A549 (cell line): Measurements from ENCODE around the gene ANKRD18B. TPM values are rescaled to one million over a fixed set of nuclear protein-coding genes. Genes with fewer than 3 reads are reported as not detected.
"Not testable (repeated sequence)": the region's sequence is repeated elsewhere in the genome, so short reads cannot be mapped to it uniquely, and the experiment has no call there.

Experiments
- ATAC-seq, 2 experiments: fragments of 200-7000 bp in 1 of 2; fragments of >200 bp in 1 of 2; cut with Nextera tagmentation in 1 of 2; cut with Tn5 transposase in 1 of 2; 3 replicates each; pipeline versions ENCODE4 v1.8.0 to v1.9.1; 2018 to 2020; ENCODE audit warnings: mild to moderate bottlenecking in 1 of 2, moderate library complexity in 1 of 2
- CTCF ChIA-PET: fragments of 300-600 bp; sonication (Branson Sonifier 250); formaldehyde crosslinking; extraction: SDS; loops from one replicate; lab custom pipeline; 2021; ENCODE audit warnings: antibody characterized with exemption, inconsistent platforms; lab: Yijun Ruan, JAX
- POLR2A ChIA-PET: fragments of 350-600 bp; formaldehyde crosslinking; extraction: SDS; loops from one replicate; lab custom pipeline; 2021; ENCODE audit warnings: antibody characterized with exemption, inconsistent platforms; lab: Yijun Ruan, JAX
- DNase-seq, 2 experiments: peaks; one replicate each; pipeline versions ENCODE4 v3.0.0 to v3.0.0-alpha.2; 2011 to 2016; ENCODE audit warnings: low read depth in 1 of 2, low spot score in 1 of 2
- FAIRE-seq: peaks from 2 replicates; lab custom pipeline; 2011; peaks lifted over from hg19 to GRCh38; lab: Jason Lieb, UNC
- H3K27ac ChIP-seq, 2 experiments: fragments of >200 bp; sonication (Bioruptor Twin); formaldehyde crosslinking; 3 replicates each; pipeline ENCODE4 v1.5.1; 2016 to 2017
- H3K4me1 ChIP-seq: fragments of >200 bp; sonication (Bioruptor Twin); formaldehyde crosslinking; 3 replicates; pipeline ENCODE4 v1.6.1; 2016
- H3K4me2 ChIP-seq: fragments of >200 bp; sonication (Bioruptor Twin); formaldehyde crosslinking; 3 replicates; pipeline ENCODE4 v1.6.1; 2016
- H3K4me3 ChIP-seq: fragments of >200 bp; sonication (Bioruptor Twin); formaldehyde crosslinking; 3 replicates; pipeline ENCODE4 v1.5.1; 2016
- H3K9me3 ChIP-seq: fragments of >200 bp; sonication (Bioruptor Twin); formaldehyde crosslinking; 3 replicates; pipeline ENCODE4 v1.6.1; 2016
- WGBS: methylation state at CpG from one replicate; pipeline ENCODE4 v1.1.6; 2017; ENCODE audit errors: missing lambda C conversion rate; 5-methylcytosine and 5-hydroxymethylcytosine counted together
- polyA plus RNA-seq, 4 experiments: library from polyadenylated mRNA; depleted of rRNA in 3 of 4; stranded (reverse); fragments of >200 nt; fragmentation: RNase III in 1 of 4; extraction: RNeasy Plus Mini Kit Qiagen cat#74134 plus additional on column Dnase treatment in 1 of 4; gene quantifications; 2 replicates in 3 of 4; 3 replicates in 1 of 4; pipeline ENCODE4 v1.2.3, GENCODE V29; 2011 to 2017

The ANKRD18B gene
- polyA plus RNA-seq, 2 of the 4 experiments (the other 2 are of a cell fraction), result 5.6 to 12.6 TPM

GRCh38 chr9:33579996-33580395, 55.9 kb downstream of the ANKRD18B start:
- CTCF ChIA-PET, result interaction anchor here (0.6 kb wide), 1 partner anchor 12 kb away, joined by 3 read pairs; no protein-coding TSS in a partner anchor
- ATAC-seq, DNase-seq, H3K9me3 ChIP-seq, FAIRE-seq, H3K27ac ChIP-seq, H3K4me1 ChIP-seq, POLR2A ChIA-PET, H3K4me2 ChIP-seq, H3K4me3 ChIP-seq: not testable (repeated sequence)
- WGBS, result no CpG with 5 or more reads among the region's 1 CpG

- H3K4me2 ChIP-seq, H3K27ac ChIP-seq, H3K4me3 ChIP-seq, POLR2A ChIA-PET, DNase-seq, ATAC-seq, H3K4me1 ChIP-seq, FAIRE-seq, H3K9me3 ChIP-seq: not testable (repeated sequence)
- CTCF ChIA-PET, result interaction anchor here (1.0 kb wide), 1 partner anchor 41 kb away, joined by 3 read pairs; no protein-coding TSS in a partner anchor
- 76% methylated on average over 2 of the region's 2 CpGs for WGBS
Observed at GRCh38 chr9:33582686-33583085, 58.6 kb downstream of the ANKRD18B start.

- 68% methylated on average over 1 of the region's 1 CpG for WGBS
- H3K4me2 ChIP-seq, H3K27ac ChIP-seq, DNase-seq, FAIRE-seq, CTCF ChIA-PET, H3K4me3 ChIP-seq, H3K9me3 ChIP-seq, H3K4me1 ChIP-seq, ATAC-seq, POLR2A ChIA-PET: not testable (repeated sequence)
Observed at GRCh38 chr9:33586128-33586527, 62.1 kb downstream of the ANKRD18B start.

GRCh38 chr9:33587799-33588198, 63.7 kb downstream of the ANKRD18B start:
- DNase-seq, H3K4me3 ChIP-seq, CTCF ChIA-PET, H3K27ac ChIP-seq, POLR2A ChIA-PET, ATAC-seq, H3K4me1 ChIP-seq, H3K9me3 ChIP-seq, H3K4me2 ChIP-seq, FAIRE-seq: not testable (repeated sequence)
- WGBS, result no CpG with 5 or more reads among the region's 2 CpGs

- FAIRE-seq, H3K4me2 ChIP-seq: not testable (repeated sequence)
Observed at GRCh38 chr9:33588876-33589275, 64.8 kb downstream of the ANKRD18B start.

GRCh38 chr9:33590857-33591256, 66.8 kb downstream of the ANKRD18B start:
- WGBS, result 89% methylated on average over 2 of the region's 2 CpGs
- FAIRE-seq, H3K4me2 ChIP-seq, ATAC-seq, H3K4me3 ChIP-seq, POLR2A ChIA-PET, DNase-seq, H3K9me3 ChIP-seq, H3K27ac ChIP-seq, H3K4me1 ChIP-seq: not testable (repeated sequence)
- CTCF ChIA-PET, result interaction anchor here (2.0 kb wide), 1 partner anchor 14 kb away, joined by 4 read pairs; no protein-coding TSS in a partner anchor

More at GRCh38 chr9:33588876-33589275, 64.8 kb downstream of the ANKRD18B start:
- DNase-seq, ATAC-seq, H3K4me3 ChIP-seq, H3K4me1 ChIP-seq, H3K27ac ChIP-seq, H3K9me3 ChIP-seq, CTCF ChIA-PET, POLR2A ChIA-PET: not testable (repeated sequence)
- WGBS, result 90% methylated on average over 1 of the region's 2 CpGs

- POLR2A ChIA-PET, H3K27ac ChIP-seq, CTCF ChIA-PET, DNase-seq, H3K4me2 ChIP-seq, H3K9me3 ChIP-seq, FAIRE-seq, H3K4me3 ChIP-seq, H3K4me1 ChIP-seq, ATAC-seq: not testable (repeated sequence)
- WGBS, result 100% methylated on average over 2 of the region's 2 CpGs
Observed at GRCh38 chr9:33596974-33597373, 72.9 kb downstream of the ANKRD18B start.

- DNase-seq, H3K4me3 ChIP-seq, H3K4me1 ChIP-seq, H3K9me3 ChIP-seq, CTCF ChIA-PET, H3K4me2 ChIP-seq, ATAC-seq, H3K27ac ChIP-seq, POLR2A ChIA-PET: not testable (repeated sequence)
- FAIRE-seq, result peak; percentile 78
- WGBS, result 98% methylated on average over 3 of the region's 3 CpGs
Observed at GRCh38 chr9:33597386-33597785, 73.3 kb downstream of the ANKRD18B start.

GRCh38 chr9:33598796-33599379, 74.8 kb downstream of the ANKRD18B start:
- WGBS, result 77% methylated on average over 8 of the region's 8 CpGs
- CTCF ChIA-PET, result interaction anchor here (1.0 kb wide), 1 partner anchor 162 kb away, joined by 3 read pairs; no protein-coding TSS in a partner anchor
- DNase-seq, H3K4me2 ChIP-seq, FAIRE-seq, H3K4me3 ChIP-seq, H3K4me1 ChIP-seq, POLR2A ChIA-PET, H3K9me3 ChIP-seq, H3K27ac ChIP-seq: not testable (repeated sequence)
- ATAC-seq, result peak; percentile 46 to 59; a peak in 3 of 6 replicates

- H3K4me1 ChIP-seq, CTCF ChIA-PET, DNase-seq, H3K4me3 ChIP-seq, H3K4me2 ChIP-seq, POLR2A ChIA-PET, H3K27ac ChIP-seq, H3K9me3 ChIP-seq, FAIRE-seq, ATAC-seq: not testable (repeated sequence)
- WGBS, result 100% methylated on average over 2 of the region's 32 CpGs
Observed at GRCh38 chr9:33600911-33601310, 76.9 kb downstream of the ANKRD18B start.

GRCh38 chr9:33604249-33604648, 80.2 kb downstream of the ANKRD18B start:
- CTCF ChIA-PET, result interaction anchor here (0.8 to 3.5 kb wide), 5 partner anchors 12 to 118 kb away, joined by 3 to 16 read pairs (median 4); no protein-coding TSS in a partner anchor
- H3K4me1 ChIP-seq, H3K9me3 ChIP-seq, FAIRE-seq, POLR2A ChIA-PET, DNase-seq, H3K4me2 ChIP-seq, H3K27ac ChIP-seq, H3K4me3 ChIP-seq: not testable (repeated sequence)
- peak; percentile 62 to 78; a peak in 4 of 6 replicates for ATAC-seq
- 57% methylated on average over 3 of the region's 3 CpGs for WGBS
